Activated B cell treated with CpG ODN at 0.5 μM for 24 hours (primary cell): ENCODE data around the gene GNB2. TPM values are rescaled to one million over a fixed set of nuclear protein-coding genes. Genes with fewer than 3 reads are reported as not detected.
"Not testable (repeated sequence)": the region's sequence is repeated elsewhere in the genome, so short reads cannot be mapped to it uniquely, and the experiment has no call there.

Source experiments
- ATAC-seq: fragments of 200-7000 bp; cut with Tn5 transposase; one replicate; pipeline ENCODE4 v1.10.0; 2021; ENCODE audit warnings: low read depth, mild to moderate bottlenecking, moderate library complexity
- CTCF ChIA-PET: fragments of 350-600 bp; sonication (Branson Sonifier 250); formaldehyde crosslinking; loops from one replicate; lab custom pipeline; 2021; ENCODE audit warnings: antibody characterized with exemption; lab: Charles Lee
- POLR2A ChIA-PET: fragments of 350-600 bp; sonication (Branson Sonifier 250); formaldehyde crosslinking; loops from one replicate; lab custom pipeline; 2021; ENCODE audit warnings: antibody characterized with exemption; lab: Charles Lee
- DNase-seq: peaks from one replicate; pipeline ENCODE4 v3.0.0; 2022
- H3K27ac Mint-ChIP-seq: one replicate; pipeline ENCODE4 v1.8.0; 2020; ENCODE audit warnings: mixed read lengths
- H3K27me3 Mint-ChIP-seq: one replicate; pipeline ENCODE4 v1.8.0; 2021; ENCODE audit warnings: mixed read lengths
- H3K36me3 Mint-ChIP-seq: one replicate; pipeline ENCODE4 v1.8.0; 2021; ENCODE audit warnings: low read depth, mixed read lengths
- H3K4me1 Mint-ChIP-seq: one replicate; pipeline ENCODE4 v1.8.0; 2021; ENCODE audit warnings: mixed read lengths
- H3K4me3 Mint-ChIP-seq: one replicate; pipeline ENCODE4 v1.8.0; 2020; ENCODE audit warnings: mild to moderate bottlenecking, mixed read lengths
- H3K9me3 Mint-ChIP-seq: one replicate; pipeline ENCODE4 v1.8.0; 2020; ENCODE audit warnings: mixed read lengths
- CTCF ChIP-seq: fragments of 200-600 bp; IDR thresholded peaks from one replicate; pipeline ENCODE4 v1.8.0; 2022; ENCODE audit warnings: antibody characterized with exemption, mild to moderate bottlenecking
- intact Hi-C: fragments of 100-400 bp; cut with micrococcal nuclease; formaldehyde crosslinking; loops from one replicate; pipeline ENCODE4 v1.15.1; 2024
- total RNA-seq: library from RNA; stranded (reverse); gene quantifications from 2 replicates; pipeline ENCODE4 v1.2.3, GENCODE V29; 2022

Gene GNB2
- total RNA-seq, 1 donor from 2014 or later, result 132 TPM

- TF ChIP-seq CTCF, result no peak
- Mint-ChIP-seq H3K9me3 (no peaks in the 10 kb centered on the region), H3K27ac (no peak overlapping the region), H3K4me1 (peaks cover 12% of the 10 kb centered on the region), H3K36me3 (peaks cover 12% of the 10 kb centered on the region), H3K27me3 (no peaks in the 10 kb centered on the region), H3K4me3 (no peak overlapping the region)
- ChIA-PET CTCF (no interaction called here), POLR2A (no interaction called here)
- no peak for ATAC-seq
- intact Hi-C loops, result no loop called here
- no peak for DNase-seq
Measured at GRCh38 chr7:100710452-100710851, 36.9 kb downstream of the GNB2 start.

GRCh38 chr7:100711369-100711768 is 37.8 kb downstream of the GNB2 start:
- Mint-ChIP-seq H3K27ac (no peak overlapping the region), H3K4me1 (peaks cover 11% of the 10 kb centered on the region), H3K36me3 (peaks cover 6% of the 10 kb centered on the region), H3K27me3 (no peaks in the 10 kb centered on the region), H3K4me3 (no peak overlapping the region), H3K9me3 (no peaks in the 10 kb centered on the region)
- no peak for TF ChIP-seq CTCF
- CTCF ChIA-PET, result no interaction called here
- ATAC-seq (no peak), DNase-seq (no peak)
- intact Hi-C loops, result no loop called here
- POLR2A ChIA-PET, result interaction anchor here (0.7 kb wide), 1 partner anchor 99 kb away, joined by 4 read pairs; no protein-coding TSS in a partner anchor

GRCh38 chr7:100714725-100715124 is 41.2 kb downstream of the GNB2 start:
- Mint-ChIP-seq H3K36me3 (no peaks in the 10 kb centered on the region), H3K4me3 (no peak overlapping the region), H3K9me3 (peaks cover 13% of the 10 kb centered on the region), H3K27ac (no peak overlapping the region), H3K4me1 (peaks cover under 1% of the 10 kb centered on the region), H3K27me3 (peaks cover 10% of the 10 kb centered on the region)
- ChIA-PET CTCF (no interaction called here), POLR2A (no interaction called here)
- TF ChIP-seq CTCF, result no peak
- DNase-seq (no peak), ATAC-seq (no peak)
- intact Hi-C loops, result no loop called here

GRCh38 chr7:100717073-100717472 is 43.5 kb downstream of the GNB2 start:
- H3K36me3 Mint-ChIP-seq, ATAC-seq, H3K4me3 Mint-ChIP-seq, H3K4me1 Mint-ChIP-seq, DNase-seq, H3K27ac Mint-ChIP-seq, CTCF ChIA-PET, intact Hi-C loops: not testable (repeated sequence)
- Mint-ChIP-seq H3K9me3 (peaks cover 13% of the 10 kb centered on the region), H3K27me3 (peaks cover 25% of the 10 kb centered on the region)
- POLR2A ChIA-PET, result interaction anchor here (1.3 kb wide), 1 partner anchor 11 kb away, joined by 4 read pairs; the partner anchor contains the start of gene POP7

- H3K36me3 Mint-ChIP-seq, result no peaks in the 10 kb centered on the region
- TF ChIP-seq CTCF, result no peak
- peaks cover 13% of the 10 kb centered on the region for H3K9me3 Mint-ChIP-seq
- H3K27me3 Mint-ChIP-seq, result peaks cover 38% of the 10 kb centered on the region
- ATAC-seq (no peak), DNase-seq (no peak)
- no peak overlapping the region for H3K27ac Mint-ChIP-seq
- intact Hi-C loops, result no loop called here
- peaks cover 4% of the 10 kb centered on the region for H3K4me1 Mint-ChIP-seq
- H3K4me3 Mint-ChIP-seq, result no peak overlapping the region
- ChIA-PET CTCF (no interaction called here), POLR2A (no interaction called here)
Measured at GRCh38 chr7:100719523-100720278, 46.2 kb downstream of the GNB2 start.
